Epithelial cell of esophagus (primary cell): ENCODE data around the gene ALDOA.
"Not testable (repeated sequence)": the region's sequence is repeated elsewhere in the genome, so short reads cannot be mapped to it uniquely, and the experiment has no call there.

Experiments
- DNase-seq: peaks from one replicate; pipeline ENCODE4 v3.0.0; 2010; ENCODE audit warnings: low read depth
- H3K4me3 ChIP-seq: 2 replicates; pipeline ENCODE4 v1.5.1; 2011; ENCODE audit warnings: mild to moderate bottlenecking, low read length, control low read depth
- CTCF ChIP-seq: IDR thresholded peaks from 2 replicates; pipeline ENCODE4 v1.5.1; 2011; ENCODE audit warnings: low read depth, mild to moderate bottlenecking, low read length, control low read depth, inconsistent platforms; ENCODE audit not compliant: insufficient read depth; ENCODE audit errors: missing control alignments

The ALDOA gene

GRCh38 chr16:30030011-30030685 lies 35.4 kb upstream of the ALDOA start:
- DNase-seq, result no peak
- TF ChIP-seq CTCF, result no peak
- no peak overlapping the region for H3K4me3 ChIP-seq

- DNase-seq, result no peak
- TF ChIP-seq CTCF, result no peak
- H3K4me3 ChIP-seq, result no peak within 1 kb of the TSS
Observed at GRCh38 chr16:30030841-30031413, 34.6 kb upstream of the ALDOA start, which contains the start of gene TLCD3B. TSS of gene TLCD3B (minus strand) at chr16:30031271. CDS start at chr16:30030527, 744 bp downstream.

GRCh38 chr16:30031477-30031918 lies 34.1 kb upstream of the ALDOA start:
- no peak overlapping the region for H3K4me3 ChIP-seq
- TF ChIP-seq CTCF, result no peak
- no peak for DNase-seq

GRCh38 chr16:30032083-30032819 lies 33.3 kb upstream of the ALDOA start:
- peak; percentile 70 for DNase-seq
- H3K4me3 ChIP-seq, result no peak overlapping the region
- TF ChIP-seq CTCF, result peak; percentile 83

- no peak for TF ChIP-seq CTCF
Observed at GRCh38 chr16:30033270-30033669, 32.3 kb upstream of the ALDOA start.

GRCh38 chr16:30040221-30040620 lies 25.3 kb upstream of the ALDOA start:
- DNase-seq, result no peak
- H3K4me3 ChIP-seq, result no peak overlapping the region
- TF ChIP-seq CTCF, result no peak

More at GRCh38 chr16:30033270-30033669, 32.3 kb upstream of the ALDOA start:
- DNase-seq, result no peak
- no peak overlapping the region for H3K4me3 ChIP-seq

GRCh38 chr16:30040690-30041089 lies 24.9 kb upstream of the ALDOA start:
- not testable (repeated sequence) for DNase-seq, H3K4me3 ChIP-seq
